ENCODE data around the gene GRB10.

The GRB10 gene

DNA sequence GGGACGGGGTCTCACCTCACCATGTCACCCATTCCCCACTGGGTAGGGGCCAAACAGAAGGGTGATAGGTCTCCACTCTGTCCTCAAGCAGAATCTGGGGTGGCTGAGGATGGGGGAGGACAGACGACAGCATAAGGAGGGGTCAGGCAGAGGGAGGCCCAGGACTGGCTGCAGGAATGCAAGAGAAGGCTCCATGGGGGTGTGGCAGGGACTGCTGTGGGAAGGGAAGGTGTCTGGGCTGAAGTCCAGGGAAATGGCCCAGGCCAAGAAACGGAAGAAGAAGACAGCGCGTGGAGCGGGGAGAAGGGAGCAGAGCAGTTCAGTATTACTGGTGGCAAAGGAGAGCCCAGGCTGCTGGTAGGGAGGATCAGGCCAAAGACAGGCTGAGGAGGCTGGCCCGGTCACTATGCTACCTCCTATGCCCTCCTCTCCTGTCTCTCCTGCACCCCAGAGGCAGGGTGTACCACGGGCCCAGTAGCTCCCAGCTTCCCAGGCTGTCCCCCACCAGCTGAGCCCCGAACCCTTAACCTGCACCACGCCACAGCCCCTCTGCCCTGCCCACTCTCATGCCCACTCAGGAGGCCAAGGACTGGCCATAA, 60.9 kb downstream of the GRB10 start:
- no peak for DNase-seq (ENCODE audit: low read depth, low spot score)

- DNase-seq (ENCODE audit: low read depth, low spot score): no peak
Measured at GRCh38 chr7:50721160-50721559, 61.5 kb downstream of the GRB10 start.

DNA sequence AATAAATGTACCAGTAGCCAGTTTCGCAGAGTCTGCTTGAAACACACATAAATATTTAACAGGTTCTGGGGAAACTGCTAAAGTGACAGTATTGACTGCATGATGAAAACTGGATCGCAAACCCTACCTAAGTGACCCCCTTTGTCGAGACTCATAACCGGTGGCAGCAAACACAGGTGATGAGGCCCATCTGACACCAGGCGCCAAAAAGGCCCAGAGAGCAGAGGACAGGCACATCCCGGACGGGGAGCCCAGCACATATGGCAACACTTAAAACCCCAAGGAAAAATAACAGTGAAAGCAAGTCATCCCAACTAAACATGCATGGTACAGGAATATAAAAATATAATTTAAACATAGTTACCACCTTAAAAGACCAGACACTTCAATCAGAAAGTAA, 62.4 kb downstream of the GRB10 start:
- DNase-seq (ENCODE audit: low read depth, low spot score): no peak

DNA sequence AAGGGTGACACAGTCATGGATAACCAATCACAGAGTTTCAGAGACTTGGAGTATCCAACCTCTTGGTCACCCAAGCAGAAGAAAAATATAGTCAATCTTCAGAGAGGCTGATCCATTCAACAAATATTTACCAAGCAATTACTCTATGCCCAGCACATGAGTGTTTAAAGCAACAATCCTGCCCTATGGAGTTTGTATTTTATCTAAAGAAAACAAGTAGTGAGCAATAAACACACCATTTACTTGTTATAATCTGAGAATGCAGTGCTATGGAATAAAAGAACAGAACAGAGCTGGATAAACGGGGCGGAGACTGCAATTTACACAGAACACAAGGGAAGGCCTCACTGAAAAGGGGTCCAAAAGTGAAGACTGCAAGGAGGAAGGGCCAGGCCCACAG, 63.8 kb downstream of the GRB10 start:
- no peak for DNase-seq (ENCODE audit: low read depth, low spot score)

- no peak for DNase-seq (ENCODE audit: low read depth, low spot score)
Measured at GRCh38 chr7:50718311-50718710, 64.4 kb downstream of the GRB10 start.

DNA sequence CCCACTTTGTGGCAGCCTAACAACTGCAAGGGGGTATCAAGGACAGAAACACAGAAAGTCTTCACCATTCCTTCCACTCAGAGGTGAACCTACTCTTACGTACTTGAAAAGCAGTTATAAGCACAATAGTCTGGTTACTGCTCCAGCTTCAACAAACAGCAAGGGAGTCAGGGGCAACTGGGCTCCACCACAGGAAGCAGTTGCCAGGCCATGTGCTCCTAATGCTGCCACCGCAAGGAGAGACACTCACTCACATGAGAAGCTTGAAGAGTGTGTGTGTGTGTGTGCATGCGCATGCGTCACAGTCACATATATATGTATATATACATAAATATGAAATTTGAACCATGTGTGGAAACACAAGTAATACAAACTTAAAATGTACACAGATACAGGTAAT, 65.5 kb downstream of the GRB10 start:
- no peak for DNase-seq (ENCODE audit: low read depth, low spot score)

DNA sequence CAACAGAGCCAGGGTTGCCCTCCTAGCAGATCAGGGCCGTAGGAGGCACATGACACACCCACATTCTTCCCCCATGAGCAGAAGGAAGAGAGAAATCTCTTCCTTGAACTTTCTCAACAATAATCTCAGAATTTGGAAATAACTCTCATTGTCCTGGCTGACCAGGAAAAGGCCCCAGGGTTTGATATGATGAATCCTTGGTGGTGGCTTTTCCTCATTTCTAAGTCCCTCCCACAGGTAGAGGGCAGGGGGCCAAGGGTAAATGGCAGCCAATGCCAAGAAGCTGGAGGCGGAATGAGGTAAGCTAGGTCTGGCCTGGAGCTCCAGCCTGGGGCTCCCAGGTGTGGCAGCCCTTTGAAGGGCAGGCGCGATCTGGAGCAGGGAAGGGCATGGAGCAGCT, 67.8 kb downstream of the GRB10 start:
- no peak for DNase-seq (ENCODE audit: low read depth, low spot score)

DNA sequence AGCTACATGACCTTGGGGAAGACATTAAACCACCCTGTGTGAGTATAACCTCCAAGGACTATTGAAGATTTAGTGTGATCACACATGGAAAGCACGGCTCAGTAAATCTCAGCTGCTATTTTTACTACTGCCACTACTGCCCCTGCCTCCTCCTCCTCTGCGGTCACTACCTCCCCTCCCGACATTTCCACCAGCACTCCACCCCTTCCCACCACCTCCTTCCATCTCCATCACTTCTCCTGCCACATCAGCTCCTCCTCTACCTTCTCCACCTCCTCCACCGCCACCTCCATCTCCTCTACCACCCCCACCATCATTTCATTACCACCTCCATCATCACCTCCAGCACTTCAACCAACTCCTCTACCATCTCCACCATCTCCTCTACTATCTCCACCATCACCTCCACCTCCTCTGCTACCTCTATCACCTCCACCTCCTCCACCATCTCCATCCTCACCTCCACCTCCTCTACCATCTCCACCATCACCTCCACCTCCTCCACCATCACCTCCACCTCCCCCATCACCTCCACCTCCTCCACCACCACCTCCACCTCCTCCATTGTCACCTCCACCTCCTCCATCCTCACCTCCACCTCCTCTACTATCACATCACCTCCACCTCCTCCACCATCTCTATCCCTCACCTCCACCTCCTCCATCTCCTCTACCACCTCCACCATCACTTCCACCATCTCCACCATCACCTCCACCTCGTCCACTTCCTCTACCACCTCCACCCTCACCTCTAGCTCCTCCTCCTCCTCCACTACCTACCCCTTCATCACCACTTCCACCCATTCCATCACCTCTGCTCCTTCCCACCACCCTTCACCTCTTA, 69.4 kb downstream of the GRB10 start:
- no peak for DNase-seq (ENCODE audit: low read depth, low spot score)

GRCh38 chr7:50712252-50713122, 70.2 kb downstream of the GRB10 start:
- DNase-seq (ENCODE audit: low read depth, low spot score): no peak

GRCh38 chr7:50711271-50712175, 71.2 kb downstream of the GRB10 start:
- no peak for DNase-seq (ENCODE audit: low read depth, low spot score)

- no peak for DNase-seq (ENCODE audit: low read depth, low spot score)
Measured at GRCh38 chr7:50710441-50711154, 72.1 kb downstream of the GRB10 start.

DNA sequence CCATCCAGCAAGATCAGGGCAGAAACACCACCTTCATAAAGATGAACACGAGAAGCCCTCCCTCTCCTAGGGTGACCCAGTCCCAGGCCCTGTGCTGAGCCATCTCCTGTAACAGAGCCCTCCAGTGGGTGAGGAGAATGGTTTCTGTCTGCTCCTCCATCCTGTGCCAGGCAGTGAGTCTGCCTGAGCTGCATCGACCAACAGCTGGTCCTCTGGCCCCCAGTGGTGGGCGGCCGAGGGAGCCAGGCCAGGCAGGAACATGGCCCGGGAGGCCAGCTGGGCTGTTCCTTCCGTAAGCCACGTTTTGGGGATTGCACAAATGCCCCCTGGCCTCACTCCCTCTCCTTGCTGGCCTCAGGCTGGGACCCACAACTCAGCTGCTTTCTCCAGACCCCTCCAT, 73.5 kb downstream of the GRB10 start:
- no peak for DNase-seq (ENCODE audit: low read depth, low spot score)

DNA sequence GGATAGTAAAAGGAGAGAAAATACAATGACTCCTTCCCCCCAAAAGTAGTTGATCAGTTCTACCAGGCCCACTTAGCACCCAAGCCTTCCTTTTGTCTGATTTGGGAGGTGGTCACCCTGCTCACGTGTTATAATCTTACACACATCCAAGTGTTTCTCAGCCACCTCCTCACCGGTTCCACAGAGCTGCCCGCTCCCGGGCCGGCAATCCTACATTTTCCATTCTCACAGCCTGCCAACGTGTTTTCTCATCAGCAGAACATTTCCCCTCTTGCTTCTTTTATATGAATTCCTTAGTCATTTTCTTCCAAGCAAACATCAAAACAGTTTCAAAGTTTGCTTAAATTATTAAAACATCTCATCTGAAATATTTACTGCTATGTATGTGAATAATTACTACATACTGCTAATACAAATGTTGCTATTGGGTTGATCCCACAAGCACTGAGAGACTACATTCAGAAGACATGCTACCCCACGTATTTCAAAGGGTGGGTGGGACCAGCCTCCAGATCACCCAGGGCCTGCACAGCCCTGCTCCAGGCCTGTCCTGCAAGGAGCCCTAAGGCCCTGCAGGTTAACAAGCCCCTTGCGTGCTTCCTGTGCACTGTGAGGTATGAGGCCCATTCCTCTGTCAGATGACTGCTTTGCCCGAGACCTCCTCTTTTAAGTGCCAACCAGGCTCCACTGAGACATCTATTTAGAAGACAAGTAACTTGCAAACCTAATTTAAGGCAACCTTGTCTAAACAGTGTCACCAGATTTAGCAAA, 75.3 kb downstream of the GRB10 start:
- no peak for DNase-seq (ENCODE audit: low read depth, low spot score)

- no peak for DNase-seq (ENCODE audit: low read depth, low spot score)
Measured at GRCh38 chr7:50706469-50706937, 76.2 kb downstream of the GRB10 start.

DNA sequence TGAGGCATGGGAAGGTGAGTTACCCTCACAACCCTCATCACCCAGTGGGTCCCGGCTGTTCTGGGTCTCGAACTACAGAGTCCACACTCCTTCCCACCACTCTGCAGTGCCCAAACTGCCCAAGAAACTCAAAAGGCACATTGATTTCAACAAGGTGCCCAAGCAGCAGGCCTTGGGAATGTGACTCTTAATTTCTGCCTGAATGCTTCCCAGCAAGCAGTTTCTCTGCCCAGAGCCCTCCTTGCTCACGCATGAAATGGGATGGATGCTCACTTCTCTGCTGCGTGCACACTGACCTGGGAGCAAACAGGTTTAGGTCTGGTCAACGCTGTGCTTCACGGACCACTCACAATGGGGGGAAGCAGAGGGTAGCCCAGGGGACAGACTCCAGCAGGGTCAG, 77.9 kb downstream of the GRB10 start:
- no peak for DNase-seq (ENCODE audit: low read depth, low spot score)

DNA sequence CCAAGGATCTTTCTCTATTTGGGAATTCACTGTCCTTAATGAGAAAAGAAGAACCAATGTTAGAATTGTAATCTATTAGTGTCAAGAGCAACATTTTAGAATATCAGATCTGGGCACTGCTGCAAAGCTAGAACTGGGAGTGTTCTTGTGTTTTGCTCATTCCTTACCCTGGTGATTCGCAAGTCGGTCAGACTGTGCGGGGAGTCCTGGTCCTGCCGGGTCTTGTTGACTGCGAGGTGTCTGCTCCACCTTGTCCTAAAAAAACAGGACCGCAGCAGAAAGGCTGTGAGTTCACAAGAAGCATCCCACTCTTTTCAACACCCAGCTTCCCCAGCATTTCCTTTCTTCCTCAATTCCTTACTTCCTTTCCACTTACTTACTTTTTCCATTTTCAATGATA, 79.0 kb downstream of the GRB10 start:
- no peak for DNase-seq (ENCODE audit: low read depth, low spot score)

GRCh38 chr7:50699143-50699542, 83.6 kb downstream of the GRB10 start:
- DNase-seq (ENCODE audit: low read depth, low spot score): no peak

DNA sequence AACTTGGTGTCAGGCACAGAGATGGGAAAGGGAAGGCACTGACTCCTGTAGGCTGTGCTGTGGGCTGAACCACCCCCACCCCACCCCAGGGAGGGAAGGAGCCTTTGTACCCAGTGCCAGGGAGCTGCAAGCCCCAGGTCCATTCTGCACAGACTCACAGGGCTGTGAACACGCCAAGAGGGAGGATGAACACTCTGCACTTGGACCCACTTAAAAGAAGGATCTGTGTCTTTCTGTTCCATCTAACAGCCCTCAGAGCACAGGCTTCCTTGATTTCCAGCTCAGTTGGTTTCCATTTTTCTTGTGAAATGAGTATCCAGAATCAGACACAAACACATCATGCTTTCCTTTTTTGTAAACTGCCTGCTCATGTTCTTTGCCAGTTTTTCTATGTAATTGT, 84.9 kb downstream of the GRB10 start:
- no peak for DNase-seq (ENCODE audit: low read depth, low spot score)

DNA sequence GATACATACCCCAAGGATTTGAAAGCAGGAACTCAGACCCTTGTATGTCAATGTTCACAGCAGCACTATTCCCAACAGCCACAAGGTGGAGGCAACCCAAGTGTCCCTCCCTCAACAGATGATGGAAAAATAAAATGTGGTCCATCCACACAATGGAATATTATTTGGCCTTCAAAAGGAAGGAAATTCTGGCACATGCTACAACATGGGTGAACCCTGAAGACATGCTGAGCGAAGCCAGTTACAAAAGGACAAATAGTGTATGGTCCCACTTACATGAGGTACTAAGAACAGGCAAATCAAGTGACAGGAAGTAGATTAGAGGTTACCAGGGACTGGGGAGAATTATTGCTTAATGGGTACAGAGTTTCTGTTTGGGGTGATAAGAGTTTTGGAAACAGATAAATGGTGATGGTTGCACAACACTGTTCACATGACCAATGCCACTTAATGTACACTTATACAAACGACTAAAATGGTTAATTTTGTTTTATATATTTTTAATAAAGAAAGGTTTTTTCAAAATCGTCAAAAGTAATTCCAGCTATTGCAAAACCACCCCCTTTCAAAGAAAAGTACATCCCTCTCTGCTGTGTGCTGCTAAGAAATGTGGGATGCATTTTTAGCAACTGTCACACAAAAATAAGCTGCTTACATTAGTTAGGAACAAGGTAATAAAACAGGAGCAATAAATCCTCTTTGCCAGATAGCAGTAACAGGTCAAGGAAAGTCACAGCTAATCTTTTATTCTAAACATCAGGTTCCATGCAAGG, 85.7 kb downstream of the GRB10 start:
- DNase-seq (ENCODE audit: low read depth, low spot score): no peak
